Hematopoietic multipotent progenitor cell treated with erythropoietin and hydrocortisone succinate and interleukin-3 and kit ligand, for 6 days (in vitro differentiated cells): ENCODE measurements around the gene TRMT44.
"Not testable (repeated sequence)": the region's sequence is repeated elsewhere in the genome, so short reads cannot be mapped to it uniquely, and the experiment has no call there.

ENCODE experiments used
- DNase-seq: peaks from one replicate; pipeline ENCODE4 v3.0.0-alpha.2; 2015

TRMT44 gene

DNA sequence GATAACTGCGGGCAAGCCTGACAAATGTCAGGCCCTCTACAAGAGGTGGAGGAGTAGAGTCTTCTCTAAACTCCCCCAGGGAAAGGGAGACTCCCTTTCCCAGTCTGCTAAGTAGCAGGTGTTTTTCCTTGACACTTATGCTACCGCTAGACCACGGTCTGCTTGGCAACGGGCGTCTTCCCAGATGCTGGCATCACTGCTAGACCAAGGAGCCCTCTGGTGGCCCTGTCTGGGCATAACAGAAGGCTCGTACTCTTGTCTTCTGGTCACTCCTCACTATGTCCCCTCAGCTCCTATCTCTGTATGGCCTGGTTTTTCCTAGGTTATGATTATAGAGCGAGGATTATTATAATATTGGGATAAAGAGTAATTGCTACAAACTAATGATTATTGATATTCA, 33.7 kb upstream of the TRMT44 start:
- DNase-seq: not testable (repeated sequence)

- no peak for DNase-seq
Observed at GRCh38 chr4:8407316-8407715, 33.3 kb upstream of the TRMT44 start.

DNA sequence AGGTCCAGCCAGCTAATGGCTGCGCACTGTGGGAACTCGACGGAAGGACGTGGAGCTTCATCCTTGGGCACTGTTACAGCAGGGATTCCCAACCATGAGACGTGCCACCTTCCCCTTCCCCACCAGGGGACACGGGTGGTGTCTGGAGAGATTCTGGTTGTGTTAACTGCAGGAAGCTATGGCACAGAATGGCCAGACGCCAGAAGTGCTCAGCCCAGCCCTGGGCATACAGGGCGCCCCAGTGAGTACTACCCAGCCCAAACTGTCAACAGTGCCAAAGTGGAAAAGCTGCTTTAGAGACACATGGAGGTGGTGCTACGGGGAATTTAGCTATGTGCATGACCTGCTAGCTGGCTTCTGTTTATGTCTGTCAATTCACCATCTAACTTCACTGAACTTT, 32.8 kb upstream of the TRMT44 start:
- DNase-seq: no peak

DNA sequence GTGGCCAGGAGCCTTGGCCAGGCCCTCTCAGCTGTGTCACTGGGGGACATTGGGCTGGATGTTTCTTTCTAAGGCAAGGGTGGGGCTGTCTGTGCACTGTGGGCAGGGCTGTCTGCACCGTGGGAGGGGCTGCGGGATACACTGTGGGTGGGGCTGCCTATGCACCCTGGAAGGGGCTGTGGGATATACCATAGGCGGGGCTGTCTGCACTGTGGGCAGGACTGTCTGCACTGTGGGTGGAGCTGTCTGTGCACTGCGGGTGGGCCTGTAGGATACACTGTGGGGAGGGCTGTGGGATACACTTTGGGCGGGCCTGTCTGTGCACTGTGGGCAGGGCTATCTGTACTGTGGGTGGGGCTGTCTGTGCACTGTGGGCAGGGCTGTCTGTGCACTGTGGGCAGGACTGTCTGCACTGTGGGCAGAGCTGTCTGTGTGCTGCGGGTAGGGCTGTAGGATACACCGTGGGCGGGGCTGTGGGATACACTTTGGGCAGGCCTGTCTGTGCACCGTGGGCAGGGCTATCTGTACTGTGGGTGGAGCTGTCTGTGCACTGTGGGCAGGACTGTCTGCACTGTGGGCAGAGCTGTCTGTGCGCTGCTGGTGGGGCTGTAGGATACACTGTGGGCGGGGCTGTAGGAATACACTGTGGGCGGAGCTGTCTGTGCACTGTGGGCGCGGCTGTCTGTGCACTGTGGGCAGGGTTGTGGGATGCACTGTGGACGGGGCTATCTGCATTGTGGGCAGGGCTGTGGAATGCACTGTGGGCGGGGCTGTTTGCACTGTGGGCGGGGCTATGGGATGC, 31.1 kb upstream of the TRMT44 start:
- DNase-seq: peak; percentile 94

GRCh38 chr4:8410066-8410625, 30.4 kb upstream of the TRMT44 start:
- no peak for DNase-seq

GRCh38 chr4:8410641-8411271, 29.8 kb upstream of the TRMT44 start:
- peak; percentile 63 for DNase-seq

DNA sequence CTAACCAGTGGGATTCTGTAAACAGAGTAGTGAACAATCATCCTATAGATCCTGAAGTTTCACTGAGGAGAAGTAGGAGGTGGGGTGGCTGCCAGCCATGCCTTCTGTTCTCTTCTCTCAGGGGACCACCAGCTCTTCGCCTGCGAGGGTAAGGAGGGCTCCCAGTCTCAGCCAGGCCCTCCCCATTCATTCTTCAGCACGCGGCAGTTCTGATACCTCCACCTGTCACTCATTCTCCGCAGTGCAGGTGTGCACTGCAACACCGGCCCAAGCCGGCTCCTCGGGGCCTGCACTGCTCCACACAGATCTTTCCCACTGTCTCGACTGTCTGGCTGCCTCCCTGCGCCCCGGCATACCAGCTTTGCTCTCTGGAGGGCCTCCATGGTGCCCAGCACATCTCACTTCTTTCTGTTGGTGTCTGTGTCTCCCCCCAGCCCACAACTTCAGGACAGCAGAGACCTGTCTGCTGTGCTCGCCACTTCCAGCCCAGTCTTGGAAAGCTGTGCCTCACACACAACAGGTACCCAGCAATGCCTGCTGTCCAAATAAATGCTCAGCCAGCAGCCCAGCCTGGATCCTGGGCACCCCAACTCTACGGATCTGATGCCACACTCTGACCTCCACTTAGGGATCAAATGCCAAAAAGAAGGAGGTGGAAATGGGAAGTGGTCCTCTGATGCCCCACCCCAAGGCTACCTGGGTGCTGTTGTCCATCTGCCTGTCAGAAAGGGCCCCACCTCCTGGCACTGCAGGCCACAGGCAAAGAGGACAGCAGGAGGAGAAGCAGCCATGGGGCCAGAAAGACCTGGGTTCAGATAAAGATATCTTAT, 29.0 kb upstream of the TRMT44 start:
- DNase-seq: no peak

GRCh38 chr4:8412288-8412687, 28.3 kb upstream of the TRMT44 start:
- no peak for DNase-seq

DNA sequence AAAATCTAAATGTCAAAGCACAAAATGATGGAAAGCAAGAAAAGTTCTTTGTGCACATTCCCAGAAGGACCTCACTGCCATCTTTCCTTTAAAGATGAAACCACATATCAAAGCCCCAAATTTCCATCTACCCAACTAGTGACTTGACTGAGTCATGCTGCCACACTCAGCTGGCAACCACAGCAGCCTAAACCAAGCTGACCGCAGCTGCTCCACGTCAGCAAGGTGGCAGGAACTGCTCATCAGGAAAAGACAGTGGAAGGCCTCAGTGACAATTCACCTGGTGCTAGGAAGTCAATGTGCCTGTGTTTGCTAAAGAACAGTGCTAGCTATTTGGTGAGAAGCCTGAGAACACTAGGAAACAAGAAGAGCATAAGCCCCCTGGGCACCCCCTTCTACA, 26.2 kb upstream of the TRMT44 start:
- DNase-seq: no peak

GRCh38 chr4:8417071-8417614, 23.4 kb upstream of the TRMT44 start:
- DNase-seq: no peak

GRCh38 chr4:8419222-8420041, 21.1 kb upstream of the TRMT44 start:
- DNase-seq: no peak

- not testable (repeated sequence) for DNase-seq
Observed at GRCh38 chr4:8420151-8420550, 20.4 kb upstream of the TRMT44 start.

DNA sequence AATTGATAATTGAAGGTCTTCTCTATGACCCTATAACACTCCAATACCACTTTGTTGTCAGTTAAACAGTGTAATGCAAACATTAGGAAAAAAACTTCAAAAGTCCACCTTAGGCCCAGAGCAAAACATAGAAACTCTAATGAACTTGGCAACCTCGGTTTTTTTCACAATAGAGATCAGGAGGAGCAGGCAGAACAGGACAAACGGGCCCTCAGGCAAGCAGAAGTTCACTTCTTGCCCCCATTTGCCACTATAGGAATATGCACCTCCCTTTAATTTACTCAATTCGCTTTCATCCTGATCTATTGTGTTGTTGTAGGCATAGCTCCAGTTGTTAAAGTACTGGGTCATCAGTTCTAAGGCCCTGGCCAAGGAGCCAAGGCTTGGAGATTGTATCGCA, 18.2 kb upstream of the TRMT44 start:
- no peak for DNase-seq

- no peak for DNase-seq
Observed at GRCh38 chr4:8422786-8423185, 17.8 kb upstream of the TRMT44 start.

DNA sequence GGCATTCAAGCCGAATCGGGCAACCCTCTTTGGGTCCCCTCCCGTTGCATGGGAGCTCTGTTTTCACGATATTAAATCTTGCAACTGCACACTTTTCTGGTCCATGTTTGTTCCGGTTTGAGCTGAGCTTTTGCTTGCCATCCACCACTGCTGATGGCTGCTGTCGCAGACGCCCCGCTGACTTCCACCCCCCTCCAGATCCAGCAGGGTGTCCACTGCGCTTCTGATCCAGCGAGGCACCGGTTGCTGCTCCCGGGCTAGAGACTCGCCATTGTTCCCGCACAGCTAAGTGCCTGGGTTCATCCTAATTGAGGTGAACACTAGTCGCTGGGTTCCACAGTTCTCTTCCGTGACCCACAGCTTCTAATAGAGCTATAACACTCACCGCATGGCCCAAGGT, 13.3 kb upstream of the TRMT44 start:
- no peak for DNase-seq

DNA sequence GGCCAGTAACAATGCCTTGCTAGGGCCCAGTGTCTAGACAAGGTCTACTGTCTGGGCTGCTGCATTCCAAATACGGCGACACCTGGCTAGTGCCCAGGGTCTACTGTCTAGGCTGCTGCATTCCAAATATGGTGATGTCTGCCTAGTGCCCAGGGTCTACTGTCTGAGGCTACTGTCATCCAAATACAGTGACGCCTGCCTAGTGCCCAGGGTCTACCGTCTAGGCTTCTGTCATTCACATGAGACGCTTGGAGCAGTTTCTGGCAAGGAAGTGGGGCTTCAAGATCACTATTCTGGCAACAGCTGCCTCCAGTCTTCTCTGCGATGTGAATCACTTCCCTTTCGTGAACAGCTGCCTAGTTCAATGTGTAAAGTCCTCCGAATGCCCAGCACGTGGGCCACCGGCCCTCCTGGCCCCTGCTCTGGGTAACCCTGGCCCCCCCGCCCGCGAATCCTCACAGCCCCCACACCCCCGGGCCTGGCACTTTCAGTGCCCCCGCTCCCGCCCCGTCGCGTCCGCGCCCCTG, 12.8 kb upstream of the TRMT44 start:
- peak; percentile 65 for DNase-seq

DNA sequence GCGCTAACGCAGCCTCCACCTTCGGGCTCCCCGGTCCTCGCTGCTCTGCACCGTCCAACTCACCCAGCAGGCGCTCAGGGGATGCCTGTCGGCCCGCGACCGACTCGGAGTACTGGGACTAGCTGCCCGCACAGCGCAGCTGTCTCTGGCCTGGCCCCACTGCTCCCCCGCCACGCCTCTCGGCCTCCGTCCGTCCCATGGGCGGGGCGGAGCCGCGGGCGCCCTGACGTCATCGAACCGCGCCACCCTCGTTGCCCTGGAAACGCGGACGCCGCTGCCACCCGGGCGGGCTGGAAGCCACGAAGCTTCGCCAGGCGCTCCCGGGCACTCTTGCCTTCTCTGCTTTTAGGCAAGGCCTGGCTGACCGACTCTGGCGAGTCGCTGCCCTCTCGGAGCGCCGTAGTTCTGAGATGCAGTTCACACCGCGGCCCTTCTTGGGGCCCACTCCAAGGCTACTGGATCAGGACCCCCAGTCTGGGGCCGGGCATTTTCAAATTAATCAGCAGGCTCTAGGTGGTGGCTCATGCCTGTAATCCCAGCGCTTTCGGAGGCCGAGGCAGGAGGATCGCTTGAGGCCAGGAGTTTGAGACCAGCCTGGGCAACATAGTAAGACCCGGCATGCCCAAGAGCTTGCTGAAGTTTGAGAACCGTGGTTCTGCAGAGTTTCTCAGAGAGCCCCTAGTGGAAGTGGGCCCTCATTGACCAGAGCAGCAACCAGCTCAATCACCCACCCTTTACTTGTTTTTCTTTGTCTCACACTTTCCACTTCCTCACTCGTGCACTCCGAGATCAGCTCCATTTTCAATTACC, 12.1 kb upstream of the TRMT44 start:
- DNase-seq: peak; percentile 92

GRCh38 chr4:8431553-8431952, 9.0 kb upstream of the TRMT44 start:
- DNase-seq: no peak

DNA sequence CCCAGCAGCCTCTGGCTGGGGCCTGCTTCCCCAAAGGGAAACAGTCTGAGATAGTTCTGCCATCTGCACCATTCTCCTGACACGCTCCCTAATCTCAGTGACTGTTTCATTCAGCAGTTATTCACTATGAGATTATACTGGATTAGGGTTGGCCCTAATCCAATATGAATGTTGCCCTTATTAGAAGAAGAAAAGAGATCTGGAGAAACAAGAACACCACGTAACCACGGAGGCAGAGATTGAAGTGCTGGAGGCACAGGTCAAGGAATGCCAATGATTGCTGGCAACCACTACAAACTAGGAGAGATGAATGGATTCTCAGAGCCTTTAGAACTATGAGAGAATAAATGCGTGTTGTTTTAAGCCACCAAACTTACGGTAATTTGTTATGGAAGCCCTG, 7.4 kb upstream of the TRMT44 start:
- DNase-seq: peak; percentile 30

DNA sequence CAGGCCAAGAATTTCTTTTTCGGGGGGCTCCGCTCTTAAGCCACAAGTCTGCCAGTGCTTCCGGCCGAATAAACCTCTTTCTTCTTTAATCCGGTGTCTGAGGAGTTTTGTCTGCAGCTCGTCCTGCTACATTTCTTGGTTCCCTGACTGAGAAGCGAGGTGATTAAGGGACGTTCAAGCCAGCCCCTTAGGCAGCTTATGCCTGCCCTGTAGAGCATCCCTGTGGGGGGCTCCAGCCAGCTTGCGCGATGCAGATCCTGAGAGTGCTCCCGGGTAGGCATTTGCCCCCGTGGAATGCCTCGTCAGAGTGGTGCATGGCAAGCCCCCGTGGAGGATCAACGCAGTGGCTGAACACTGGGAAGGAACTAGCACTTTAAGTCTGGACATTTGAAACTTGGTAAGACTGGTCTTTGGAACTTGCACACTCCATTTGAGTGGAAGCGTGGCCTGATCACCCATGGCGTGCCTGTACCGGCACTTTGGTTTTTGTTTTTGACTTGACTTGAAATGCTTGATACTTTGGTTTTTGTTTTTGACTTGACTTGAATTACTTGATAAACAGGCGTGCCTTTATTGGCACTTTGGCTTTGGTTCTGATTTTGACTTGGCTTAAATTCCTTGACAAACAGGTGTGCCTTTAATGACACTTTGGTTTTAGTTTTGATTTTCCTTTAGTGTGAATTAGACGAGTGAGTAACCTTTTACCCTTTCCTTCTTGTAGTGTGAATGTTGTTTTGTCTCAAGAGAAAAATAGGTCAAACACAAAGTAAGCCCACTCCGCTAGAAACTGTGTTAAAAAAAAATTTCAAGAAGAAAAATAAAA, 6.1 kb upstream of the TRMT44 start:
- DNase-seq: no peak
